Fibroblast of the aortic adventitia (primary cell): Measurements from ENCODE around the gene MX2. TPM values are rescaled to one million over a fixed set of nuclear protein-coding genes. Genes with fewer than 3 reads are reported as not detected.
A peak's percentile ranks its signal among the peaks of the same experiment; 100 is the strongest.

Source experiments
- DNase-seq: peaks from one replicate; pipeline ENCODE4 v3.0.0-alpha.2; 2010; ENCODE audit warnings: low read depth
- H3K4me3 ChIP-seq: 2 replicates; pipeline ENCODE4 v1.5.1; 2011; ENCODE audit warnings: low read depth, mild to moderate bottlenecking, control low read depth, low read length, moderate library complexity
- CTCF ChIP-seq: IDR thresholded peaks from 2 replicates; pipeline ENCODE4 v1.5.1; 2011; ENCODE audit warnings: mild to moderate bottlenecking, low read length, control low read depth, inconsistent platforms; ENCODE audit not compliant: insufficient read depth
- total RNA-seq: library from RNA; depleted of rRNA; stranded (reverse); fragments of >200 nt; gene quantifications from 2 replicates; pipeline ENCODE4 v1.2.3, GENCODE V29; 2012; ENCODE audit warnings: low replicate concordance

Gene MX2
- total RNA-seq, 1 donor = 4.2 TPM

DNA sequence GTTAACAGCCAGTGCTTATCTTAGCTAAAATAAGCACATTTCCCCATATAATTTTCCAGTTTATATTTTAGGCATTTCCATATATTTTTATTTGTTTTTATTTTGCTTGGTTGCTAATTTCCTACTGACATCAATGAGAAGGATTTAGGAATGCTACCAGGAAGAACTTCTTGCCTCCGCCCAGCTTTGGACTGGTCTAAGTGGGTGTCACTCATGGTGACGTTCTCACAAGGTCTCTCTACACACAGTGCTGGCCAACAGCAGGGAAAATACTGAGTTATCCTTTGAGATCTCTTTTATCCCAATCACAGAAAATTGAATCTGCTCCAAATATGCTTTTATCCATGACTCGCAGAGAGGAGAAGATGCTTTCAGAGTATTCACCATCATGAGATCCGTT is 77.4 kb downstream of the MX2 start:
- TF ChIP-seq CTCF = no peak
- peak; percentile 9 for DNase-seq
- H3K4me3 ChIP-seq = no peak overlapping the region

DNA sequence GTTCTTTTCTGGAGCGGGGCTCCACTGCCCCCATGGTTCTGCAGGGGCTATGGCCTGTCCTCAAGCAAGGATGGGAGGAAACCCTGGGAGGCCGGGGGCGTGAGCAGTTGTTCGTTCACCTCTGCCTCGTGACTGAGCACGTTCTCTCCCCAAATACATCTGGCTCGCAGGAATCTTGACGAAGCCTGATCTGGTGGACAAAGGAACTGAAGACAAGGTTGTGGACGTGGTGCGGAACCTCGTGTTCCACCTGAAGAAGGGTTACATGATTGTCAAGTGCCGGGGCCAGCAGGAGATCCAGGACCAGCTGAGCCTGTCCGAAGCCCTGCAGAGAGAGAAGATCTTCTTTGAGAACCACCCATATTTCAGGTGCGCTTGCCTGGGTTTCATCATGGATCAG is 79.7 kb downstream of the MX2 start:
- DNase-seq = no peak

GRCh38 chr21:41442481-41443186 is 80.8 kb downstream of the MX2 start:
- TF ChIP-seq CTCF = no peak
- no peak for DNase-seq
- H3K4me3 ChIP-seq = no peak overlapping the region

More for the DNA sequence above, 79.7 kb downstream of the MX2 start:
- TF ChIP-seq CTCF = no peak
- H3K4me3 ChIP-seq = no peak overlapping the region

DNA sequence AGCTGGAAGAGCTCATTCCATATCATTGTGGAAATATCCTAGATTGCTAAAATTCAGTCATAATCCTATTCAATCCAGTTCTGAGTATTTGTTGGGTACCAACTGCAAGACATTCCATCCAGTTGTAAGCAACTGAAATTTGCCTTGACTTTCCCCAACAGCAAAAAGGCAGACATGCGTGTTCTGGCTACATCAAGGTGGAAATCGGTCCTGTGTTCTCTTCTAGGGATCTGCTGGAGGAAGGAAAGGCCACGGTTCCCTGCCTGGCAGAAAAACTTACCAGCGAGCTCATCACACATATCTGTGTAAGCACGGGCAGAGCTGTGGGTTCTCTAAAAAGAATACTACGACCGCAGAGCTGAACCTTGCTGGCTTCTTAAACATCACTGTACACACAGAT is 81.7 kb downstream of the MX2 start:
- no peak for TF ChIP-seq CTCF
- DNase-seq = no peak
- no peak overlapping the region for H3K4me3 ChIP-seq

GRCh38 chr21:41444703-41445464 is 83.1 kb downstream of the MX2 start:
- TF ChIP-seq CTCF = no peak
- no peak for DNase-seq

GRCh38 chr21:41445465-41445862 is 83.6 kb downstream of the MX2 start:
- TF ChIP-seq CTCF = no peak
- DNase-seq = no peak
- no peak overlapping the region for H3K4me3 ChIP-seq

More at GRCh38 chr21:41444703-41445464, 83.1 kb downstream of the MX2 start:
- H3K4me3 ChIP-seq = no peak overlapping the region
